GM06990 (cell line): ENCODE measurements around the gene ABCC1.

Experiments used
- DNase-seq: peaks from one replicate; pipeline ENCODE4 v3.0.0-alpha.2; 2011; ENCODE audit not compliant: insufficient read length; ENCODE audit errors: extremely low read depth
- H3K27me3 ChIP-seq: replicated peaks from 2 replicates; pipeline ENCODE4 v1.6.0; 2011; ENCODE audit warnings: low read length; ENCODE audit not compliant: control insufficient read depth, insufficient read depth
- H3K36me3 ChIP-seq: 2 replicates; pipeline ENCODE4 v1.5.1; 2011; ENCODE audit warnings: low read length; ENCODE audit not compliant: control insufficient read depth, insufficient read depth
- H3K4me3 ChIP-seq: replicated peaks from 2 replicates; pipeline ENCODE4 v1.5.1; 2011; ENCODE audit warnings: low read depth, mild to moderate bottlenecking, control low read depth, low read length
- CTCF ChIP-seq: IDR thresholded peaks from 2 replicates; pipeline ENCODE4 v1.5.1; 2011; ENCODE audit warnings: low read length, control low read depth, mild to moderate bottlenecking, inconsistent platforms; ENCODE audit not compliant: insufficient read depth, poor library complexity, severe bottlenecking

Gene ABCC1

DNA sequence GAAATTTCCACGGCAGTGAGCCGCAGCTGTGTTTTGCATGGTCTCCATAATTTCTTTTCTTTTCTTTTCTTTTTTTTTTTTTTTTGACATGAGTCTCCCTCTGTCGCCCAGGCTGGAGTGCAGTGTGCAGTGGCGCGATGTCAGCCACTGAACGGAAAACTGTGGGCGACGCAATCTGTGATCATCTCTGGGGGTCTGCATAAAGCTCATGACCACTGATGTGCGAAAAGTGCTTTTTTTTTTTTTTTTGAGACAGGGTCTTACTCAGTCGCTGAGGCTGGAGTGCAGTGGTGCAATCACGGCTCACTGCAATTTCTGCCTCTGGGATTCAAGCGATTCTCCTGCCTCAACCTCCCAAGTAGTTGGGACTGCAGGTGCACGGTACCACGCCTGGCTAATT, 156.2 kb downstream of the ABCC1 start:
- no peak for TF ChIP-seq CTCF
- no peak overlapping the region for H3K4me3 ChIP-seq
- no peak for DNase-seq
- H3K36me3 ChIP-seq = peaks cover 24% of the 10 kb centered on the region
- H3K27me3 ChIP-seq = no peaks in the 10 kb centered on the region

- no peak for DNase-seq
- peaks cover 29% of the 10 kb centered on the region for H3K36me3 ChIP-seq
- H3K4me3 ChIP-seq = no peak overlapping the region
- no peaks in the 10 kb centered on the region for H3K27me3 ChIP-seq
- no peak for TF ChIP-seq CTCF
These were observed 157.1 kb downstream of the ABCC1 start for GRCh38 chr16:16106466-16106865.

DNA sequence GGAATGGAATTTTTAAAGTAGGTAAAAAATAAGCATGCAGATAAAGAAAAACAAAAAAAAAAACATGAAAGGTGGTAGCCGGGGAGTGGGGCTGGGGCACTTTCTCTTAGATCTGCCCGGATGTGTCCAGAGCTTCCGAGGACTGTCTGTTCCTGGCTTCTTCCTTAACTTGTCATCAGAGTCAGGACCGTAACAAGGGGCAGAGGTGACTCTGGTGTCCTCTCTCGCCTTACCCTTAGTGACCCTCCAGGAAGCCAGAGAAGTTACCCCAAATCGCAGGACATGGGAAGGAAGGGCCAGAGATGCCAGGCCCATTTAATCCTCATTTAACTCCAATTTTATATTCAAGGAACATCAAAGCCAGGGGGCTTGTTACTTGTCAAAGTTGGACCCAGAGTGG, 158.4 kb downstream of the ABCC1 start:
- DNase-seq = no peak
- H3K4me3 ChIP-seq = no peak overlapping the region
- no peaks in the 10 kb centered on the region for H3K27me3 ChIP-seq
- peaks cover 31% of the 10 kb centered on the region for H3K36me3 ChIP-seq
- TF ChIP-seq CTCF = no peak

GRCh38 chr16:16108759-16109158, 159.3 kb downstream of the ABCC1 start:
- no peak for DNase-seq
- TF ChIP-seq CTCF = no peak
- Histone ChIP-seq H3K27me3 (no peaks in the 10 kb centered on the region), H3K4me3 (no peak overlapping the region), H3K36me3 (peaks cover 32% of the 10 kb centered on the region)

DNA sequence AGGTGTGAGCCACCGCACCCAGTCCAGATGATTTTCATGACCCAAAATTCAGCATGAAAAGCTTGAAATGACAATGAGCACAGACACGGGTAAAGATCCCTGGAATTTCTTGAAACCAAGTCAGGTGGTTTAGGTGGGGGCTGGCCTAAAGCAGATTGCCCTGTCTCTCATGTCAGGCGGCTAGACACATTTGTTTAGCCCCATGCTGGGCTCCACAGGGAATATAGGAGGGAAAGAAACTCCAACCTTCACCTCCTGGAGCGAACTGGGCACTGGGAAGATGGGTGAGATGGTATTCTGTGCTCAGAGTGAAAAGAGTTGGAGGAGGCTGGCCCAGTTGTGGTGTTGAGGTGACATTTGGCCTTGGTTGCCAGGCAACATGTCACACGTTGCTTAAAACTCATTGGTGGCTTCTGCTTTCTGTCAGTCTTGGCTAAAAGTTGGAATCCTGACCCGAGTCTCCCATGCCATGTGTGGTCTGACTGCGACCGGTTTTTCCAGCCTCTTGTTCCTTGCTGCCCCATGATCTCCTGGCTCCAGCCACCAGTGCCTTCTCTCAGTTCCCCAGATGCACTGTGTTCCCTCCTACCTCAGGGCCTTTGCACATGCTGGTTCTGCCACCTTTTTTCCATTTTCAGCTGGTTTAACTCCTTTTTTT, 160.2 kb downstream of the ABCC1 start:
- no peak for TF ChIP-seq CTCF
- DNase-seq = no peak
- Histone ChIP-seq H3K36me3 (peaks cover 35% of the 10 kb centered on the region), H3K4me3 (no peak overlapping the region), H3K27me3 (no peaks in the 10 kb centered on the region)

GRCh38 chr16:16110111-16110490, 160.7 kb downstream of the ABCC1 start:
- peaks cover 37% of the 10 kb centered on the region for H3K36me3 ChIP-seq
- DNase-seq = no peak
- no peaks in the 10 kb centered on the region for H3K27me3 ChIP-seq
- H3K4me3 ChIP-seq = no peak overlapping the region
- TF ChIP-seq CTCF = no peak
